CD4-positive, alpha-beta T cell treated with Interleukin-4 for 4 hours (primary cell): ENCODE results near the gene IKBKE.

ENCODE experiments used
- DNase-seq: peaks from one replicate; pipeline ENCODE4 v3.0.0-alpha.2; 2020

IKBKE gene

DNA sequence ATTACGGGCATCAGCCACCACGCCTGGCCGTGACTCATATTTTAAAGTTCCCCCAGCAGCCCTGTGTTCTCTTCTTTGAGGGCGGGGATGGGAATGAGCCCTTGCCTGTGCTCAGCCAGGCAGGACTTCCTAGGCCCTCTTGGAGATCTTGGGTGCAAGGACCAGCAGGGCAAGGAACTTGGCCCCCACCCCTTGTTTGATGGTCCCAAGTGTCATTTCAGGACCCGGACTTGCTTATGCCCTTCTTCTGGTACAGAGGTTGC, 46.4 kb downstream of the IKBKE start:
- no peak for DNase-seq

DNA sequence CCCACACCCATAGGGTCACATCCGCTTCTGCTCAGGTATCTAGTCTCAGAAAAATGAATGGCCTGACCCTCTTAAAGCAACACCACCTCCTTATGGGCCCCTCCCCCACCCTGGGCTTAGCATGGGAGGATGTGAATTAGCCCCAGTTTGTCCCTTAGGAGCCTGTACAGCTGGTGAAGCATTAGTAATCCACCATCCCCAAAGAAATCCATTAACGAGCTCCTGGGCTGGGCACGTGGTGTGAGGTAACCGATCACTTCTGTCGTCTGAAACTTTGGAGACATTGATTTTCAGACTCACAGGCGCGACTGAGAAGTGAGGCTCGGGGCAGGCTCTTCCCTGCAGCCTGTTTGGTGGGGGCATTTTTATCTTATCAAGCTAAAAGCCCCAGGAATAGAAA, 47.5 kb downstream of the IKBKE start:
- DNase-seq, result no peak

DNA sequence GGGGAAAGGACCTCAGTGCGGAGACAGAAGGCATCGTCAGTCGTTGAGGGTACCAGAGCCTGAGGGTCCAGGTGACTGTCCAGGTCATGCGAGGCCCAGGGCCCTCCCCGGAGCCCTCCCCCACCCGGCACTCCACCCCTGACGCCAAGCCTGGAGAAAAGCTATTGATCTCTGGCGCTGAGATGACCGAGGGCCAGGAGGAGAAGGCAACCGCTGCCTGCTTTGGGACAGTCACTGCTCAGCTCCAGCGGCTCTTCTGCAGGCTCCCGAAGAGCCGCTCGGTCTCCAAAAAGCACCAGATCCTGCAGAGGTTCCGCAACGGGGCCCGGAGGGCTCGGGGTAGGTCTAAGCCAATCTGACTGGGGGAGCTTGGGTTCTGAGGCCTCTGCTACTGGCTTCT, 47.9 kb downstream of the IKBKE start:
- no peak for DNase-seq

DNA sequence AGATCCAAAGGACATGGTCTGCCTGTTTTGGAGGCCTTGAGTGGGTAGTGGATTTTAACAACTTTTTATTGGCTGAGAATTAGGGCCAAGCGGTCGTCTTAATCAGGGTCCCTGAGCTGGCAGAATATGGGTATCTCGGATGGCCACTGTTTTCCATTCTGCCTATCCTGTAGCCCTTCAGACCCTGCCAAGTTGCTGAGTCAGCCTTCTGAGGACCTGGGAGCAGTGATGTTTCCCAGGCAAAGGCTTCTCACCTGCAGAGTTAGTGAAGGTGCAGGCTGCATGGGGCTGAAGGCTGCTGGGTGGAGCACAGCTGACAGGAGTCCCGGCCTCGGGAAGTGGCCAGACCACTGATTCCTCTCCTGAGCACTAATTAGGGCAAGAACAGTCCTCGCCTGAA, 48.5 kb downstream of the IKBKE start:
- DNase-seq, result no peak

DNA sequence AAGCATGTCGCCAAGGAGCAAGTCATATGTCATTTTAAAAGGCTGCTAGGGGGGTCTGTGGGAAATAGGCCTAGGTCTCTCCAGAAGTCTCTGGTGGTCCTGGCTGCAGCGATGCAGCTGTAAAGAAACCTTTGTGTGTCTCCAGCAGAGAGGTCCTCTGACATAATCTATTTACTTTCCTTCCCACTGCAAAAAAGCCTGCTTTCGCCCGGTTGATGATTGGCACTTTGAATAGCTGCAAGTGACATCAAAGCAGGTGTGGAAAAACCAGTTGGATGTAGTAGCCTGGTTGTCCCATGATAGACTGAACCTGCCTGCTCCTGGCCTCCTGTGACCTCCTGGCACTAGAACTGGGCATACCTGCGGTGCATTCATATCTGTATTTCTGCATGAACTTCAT, 50.9 kb downstream of the IKBKE start:
- no peak for DNase-seq

DNA sequence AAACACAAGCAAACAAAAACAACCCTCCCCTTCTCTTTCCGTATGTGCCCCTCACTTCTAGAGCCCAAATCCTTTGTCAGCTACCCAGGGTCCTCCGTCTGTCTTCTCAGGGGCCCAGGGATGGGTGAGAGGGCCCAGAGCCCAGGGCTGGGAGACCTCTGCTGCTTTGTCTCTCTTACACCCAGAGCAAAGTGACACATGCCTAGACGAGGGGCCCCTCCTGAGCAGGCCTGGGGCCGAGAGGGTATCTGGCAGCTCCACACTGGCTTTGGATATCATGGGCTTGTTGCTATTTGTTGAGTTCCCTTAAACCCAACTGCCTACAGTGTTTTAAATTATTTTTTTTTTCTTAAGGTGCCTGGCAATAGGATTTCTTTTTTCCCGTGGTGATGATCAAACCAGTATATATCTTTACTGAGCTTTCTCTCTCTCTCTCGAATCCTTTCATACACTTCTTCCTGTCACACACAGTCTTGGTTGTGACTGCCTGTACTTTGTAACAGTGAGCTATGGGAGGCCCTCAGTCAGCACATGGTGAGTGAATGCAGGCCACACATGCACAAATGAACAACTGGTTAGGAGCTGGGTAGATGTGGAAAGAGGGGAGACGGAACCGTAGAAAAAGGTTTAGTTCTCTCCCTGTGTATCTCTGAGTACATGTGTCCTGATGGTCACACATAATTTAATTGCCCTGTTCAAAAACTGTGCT, 51.6 kb downstream of the IKBKE start:
- DNase-seq, result no peak

DNA sequence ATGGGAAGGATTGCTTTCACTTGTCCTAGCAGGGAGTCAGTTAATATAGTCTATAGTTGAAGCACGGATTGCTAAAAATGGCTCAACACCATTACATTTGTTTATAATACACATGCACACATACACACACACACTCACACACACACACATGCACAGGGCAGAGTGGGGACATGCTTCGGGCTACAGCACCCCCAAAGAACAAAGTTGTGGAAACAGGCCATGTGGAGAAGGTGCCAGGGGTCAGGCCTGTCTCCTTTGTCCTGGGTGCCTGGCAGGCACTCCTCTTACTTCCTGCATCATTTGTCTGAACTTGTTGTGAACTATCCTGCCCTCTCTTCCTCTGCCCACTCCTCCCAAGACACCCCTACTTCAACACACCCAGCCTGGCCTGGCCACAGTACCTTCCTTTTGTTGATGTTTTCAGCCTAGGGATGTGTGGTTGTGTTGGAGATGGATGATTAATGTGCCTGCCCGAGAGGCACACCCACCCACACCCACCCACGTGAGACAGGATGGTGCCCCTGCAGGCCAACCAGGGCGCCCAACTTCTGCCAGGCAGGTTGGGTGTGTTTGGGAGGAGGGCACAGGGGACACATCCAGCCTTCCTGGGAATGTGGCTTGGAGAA, 54.6 kb downstream of the IKBKE start:
- DNase-seq, result no peak

DNA sequence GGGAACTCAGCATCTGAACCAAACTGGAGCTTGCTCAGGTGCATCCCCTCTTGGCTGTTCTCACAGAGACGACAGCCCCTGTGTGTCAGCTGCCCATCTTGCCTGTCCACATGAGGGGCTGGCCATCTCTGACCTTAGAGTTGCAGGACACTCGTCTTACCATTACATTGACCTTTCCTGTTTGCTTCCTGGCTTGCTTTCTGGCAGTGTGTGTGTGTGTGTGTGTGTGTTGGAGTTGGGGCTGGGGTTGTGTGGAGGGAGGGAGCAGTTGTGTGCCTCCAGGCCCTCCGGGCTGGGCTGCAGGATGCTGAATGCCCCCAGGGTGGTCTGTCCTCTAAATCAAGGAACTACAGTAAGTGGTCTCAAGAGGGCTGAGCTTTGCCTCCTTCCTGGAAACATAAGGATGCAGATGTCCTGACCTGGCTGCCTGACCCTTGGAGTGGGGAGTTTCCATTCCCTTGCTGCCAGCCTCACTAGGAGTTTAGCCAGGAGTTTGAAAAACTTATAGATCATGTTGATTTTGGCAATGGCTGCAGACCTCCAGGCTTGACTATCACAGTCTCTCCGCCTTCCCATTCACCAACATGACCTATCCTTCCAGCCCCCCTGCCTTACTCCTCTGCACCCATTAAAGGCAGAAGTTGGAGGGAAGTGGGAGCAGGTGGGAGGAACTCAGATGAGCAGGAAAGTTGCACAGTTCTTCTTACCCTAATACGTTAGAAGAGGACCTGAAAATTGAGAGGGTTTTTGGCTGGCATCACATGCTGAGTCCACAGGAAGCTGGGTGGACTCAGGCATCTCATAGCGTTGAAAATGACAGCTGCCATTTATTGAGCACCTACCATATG, 56.0 kb downstream of the IKBKE start:
- DNase-seq, result no peak

DNA sequence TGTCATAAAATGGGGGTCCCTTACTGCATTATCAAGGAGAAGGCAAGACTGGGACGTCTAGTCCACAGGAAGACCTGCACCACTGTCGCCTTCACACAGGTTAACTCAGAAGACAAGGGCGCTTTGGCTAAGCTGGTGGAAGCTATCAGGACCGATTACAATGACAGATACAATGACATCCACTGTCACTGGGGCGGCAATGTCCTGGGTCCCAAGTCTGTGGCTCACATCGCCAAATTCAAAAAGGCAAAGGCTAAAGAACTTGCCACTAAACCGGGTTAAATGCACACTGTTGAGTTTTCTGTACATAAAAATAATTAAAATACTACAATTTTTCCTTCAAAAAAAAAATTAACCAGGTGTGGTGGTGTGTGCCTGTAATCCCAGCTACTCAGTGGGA, 59.1 kb downstream of the IKBKE start:
- no peak for DNase-seq

DNA sequence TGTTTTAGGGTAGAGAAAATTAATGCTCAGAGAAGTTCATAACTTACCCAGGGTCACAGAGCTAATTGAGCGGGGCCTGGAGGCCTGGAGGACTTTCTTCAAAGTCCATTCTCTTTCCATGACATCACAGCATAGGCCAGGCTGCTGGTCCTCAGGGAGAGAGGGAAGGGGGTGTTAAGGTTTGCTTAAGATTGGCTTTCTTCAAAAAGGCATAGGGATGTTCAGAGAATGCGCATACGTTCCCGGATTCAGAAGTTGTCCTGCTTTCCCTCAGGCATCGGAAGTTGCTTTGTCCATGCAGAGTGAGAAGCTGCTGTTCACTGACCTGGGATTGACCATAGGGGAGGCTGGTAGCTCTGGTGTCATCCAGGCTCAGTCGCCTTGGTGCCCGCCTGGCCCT, 62.1 kb downstream of the IKBKE start:
- DNase-seq, result no peak

DNA sequence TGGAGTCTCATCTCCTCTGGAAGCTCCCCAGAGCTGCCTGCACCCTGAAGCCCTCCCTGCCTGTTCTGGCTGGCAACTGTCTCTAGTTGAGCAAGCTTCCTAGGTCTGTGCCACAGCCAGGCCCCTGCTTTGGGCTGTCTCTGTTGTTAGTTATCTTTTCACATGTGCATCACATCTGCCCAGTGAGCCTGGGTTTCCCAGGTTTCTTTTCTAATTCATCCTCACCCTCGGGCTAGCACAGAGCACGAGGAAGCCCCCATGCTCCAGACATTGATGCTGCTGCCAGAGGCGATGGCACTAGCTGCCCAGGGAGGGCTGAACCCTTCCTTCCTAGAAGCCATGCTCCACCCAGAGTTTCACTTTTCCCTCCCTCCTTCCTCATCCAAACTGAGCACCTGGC, 64.3 kb downstream of the IKBKE start:
- DNase-seq, result no peak

DNA sequence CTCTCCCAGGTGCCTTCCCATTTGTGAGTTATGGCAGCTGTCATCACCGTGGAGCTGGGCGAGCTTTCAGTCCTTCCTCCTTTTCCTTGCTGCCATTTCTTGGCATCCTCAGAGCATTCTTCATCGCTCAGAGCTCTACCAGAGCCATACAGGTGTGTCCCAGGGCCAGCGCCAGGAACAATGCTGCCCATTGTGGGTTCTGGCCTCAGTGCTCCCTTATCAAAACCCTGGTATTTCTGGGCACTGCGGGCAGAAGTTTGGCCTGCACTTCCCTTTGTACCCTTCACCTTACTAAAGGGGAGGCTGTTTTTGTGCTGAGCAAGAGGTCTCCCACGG, 65.5 kb downstream of the IKBKE start:
- DNase-seq, result no peak

DNA sequence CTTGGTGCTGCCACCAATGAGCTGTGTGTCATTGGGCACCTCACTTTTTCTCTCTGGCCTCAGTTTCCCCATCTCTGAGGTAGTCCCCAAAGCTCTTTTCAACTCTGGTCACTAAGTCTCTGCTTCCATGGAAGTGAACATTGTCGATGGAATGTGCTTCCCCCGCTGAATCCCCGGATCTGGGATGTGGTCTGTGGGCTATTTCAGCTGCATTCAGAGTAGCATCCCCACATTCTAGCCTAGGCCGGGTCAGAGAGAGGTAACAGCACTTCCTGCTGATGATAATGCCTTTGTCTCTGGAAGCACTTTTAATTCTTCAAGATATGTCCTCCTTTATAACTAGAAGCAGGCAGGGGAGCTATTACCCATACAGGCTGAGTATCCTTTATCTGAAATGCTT, 66.9 kb downstream of the IKBKE start:
- no peak for DNase-seq

DNA sequence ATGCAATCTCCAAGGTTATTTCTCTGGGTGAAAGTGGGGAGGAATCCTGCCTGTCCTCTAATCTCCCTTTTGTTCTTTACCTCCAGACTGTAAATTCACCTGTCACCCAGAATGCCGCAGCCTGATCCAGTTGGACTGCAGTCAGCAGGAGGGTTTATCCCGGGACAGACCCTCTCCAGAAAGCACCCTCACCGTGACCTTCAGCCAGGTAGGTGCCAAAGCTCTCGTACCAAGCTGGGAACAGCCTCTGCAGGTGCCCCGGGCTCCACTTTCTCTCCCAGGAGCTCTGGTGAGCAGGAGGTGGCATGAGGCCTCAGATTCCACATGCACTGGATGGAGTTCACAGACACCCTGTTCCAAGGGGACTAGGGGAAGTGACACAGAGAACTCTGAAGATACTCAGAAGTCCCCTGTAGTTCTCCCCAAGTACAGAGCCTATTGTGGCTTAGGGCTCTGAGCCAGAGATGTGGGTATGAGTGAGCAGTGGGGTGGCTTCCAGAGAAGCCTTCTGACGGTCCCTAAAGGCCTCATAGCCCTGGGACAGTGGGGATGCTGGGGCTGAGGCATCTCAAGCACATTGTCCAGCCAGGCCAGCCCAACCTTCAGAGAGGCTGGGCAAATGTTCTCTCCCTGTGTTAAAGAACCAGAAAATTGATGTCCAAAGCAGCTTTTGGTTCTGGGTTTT, 68.0 kb downstream of the IKBKE start:
- no peak for DNase-seq

DNA sequence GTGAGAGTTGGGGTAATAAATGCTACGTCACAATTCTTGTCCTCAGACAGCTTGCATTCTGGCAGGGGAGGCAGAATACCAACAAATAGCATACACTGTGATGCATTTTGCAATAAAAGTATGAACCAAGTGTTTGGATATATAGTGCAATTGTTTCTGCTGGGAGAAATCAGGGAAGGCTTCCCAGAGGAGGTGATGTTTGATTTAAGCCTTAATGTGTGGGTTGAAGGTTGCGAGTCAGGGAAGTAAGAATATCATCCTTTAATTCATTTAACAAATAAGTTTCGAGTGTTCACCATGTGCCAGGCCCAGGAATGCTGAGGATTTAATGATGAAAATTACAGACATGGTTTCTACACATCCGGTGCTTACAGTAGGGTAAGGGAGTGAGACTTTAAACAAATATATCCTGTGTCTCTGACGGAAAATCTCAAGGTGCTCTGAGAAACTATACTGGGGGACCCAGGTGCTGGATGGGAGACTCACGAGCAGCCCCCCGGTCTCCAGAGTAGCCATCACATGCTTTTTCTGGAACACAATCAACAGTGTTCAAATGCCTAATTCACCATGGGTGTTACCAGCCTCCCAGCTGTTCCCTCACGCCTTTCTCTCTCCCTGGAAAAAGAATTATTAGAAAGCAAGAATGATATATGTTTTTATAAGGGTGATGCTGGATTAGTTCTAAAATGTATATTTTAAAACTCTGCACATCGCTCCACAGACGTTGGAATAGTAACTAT, 68.8 kb downstream of the IKBKE start:
- DNase-seq, result no peak

DNA sequence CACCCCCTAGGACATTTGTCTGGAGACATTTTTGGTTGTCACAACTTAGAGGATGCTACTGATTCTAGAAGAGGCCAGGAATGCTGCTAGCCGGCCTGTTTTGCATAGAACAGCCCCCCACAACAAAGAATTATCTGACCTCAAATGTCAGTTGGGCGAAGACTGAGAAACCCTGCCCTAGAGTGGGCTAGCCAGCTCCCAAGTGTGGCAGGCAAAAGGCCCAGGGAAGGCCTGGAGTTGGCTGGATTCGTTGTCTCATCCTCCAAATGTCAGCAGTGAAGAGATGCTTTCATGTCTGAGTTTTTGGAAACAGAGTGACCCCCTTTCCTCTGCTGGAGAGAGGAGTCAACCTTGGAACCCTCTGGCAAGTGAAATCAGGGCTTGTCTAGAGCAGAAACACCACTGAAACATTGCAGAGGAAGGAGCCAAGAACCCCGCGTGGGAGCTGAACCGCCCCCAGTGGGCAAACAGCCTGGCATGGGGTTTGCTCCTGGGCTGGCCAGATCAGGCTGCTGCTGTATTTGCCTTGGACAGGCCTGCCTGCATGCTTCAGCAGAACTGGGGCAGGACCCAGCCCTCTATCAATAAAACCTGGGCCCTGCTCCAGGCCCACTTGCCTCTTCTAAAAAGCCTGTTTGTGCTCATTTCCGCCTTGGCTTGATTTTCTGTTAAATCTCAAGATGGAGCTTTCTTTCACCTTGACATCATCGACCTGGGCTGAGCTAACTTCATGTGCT, 69.9 kb downstream of the IKBKE start:
- DNase-seq, result no peak

DNA sequence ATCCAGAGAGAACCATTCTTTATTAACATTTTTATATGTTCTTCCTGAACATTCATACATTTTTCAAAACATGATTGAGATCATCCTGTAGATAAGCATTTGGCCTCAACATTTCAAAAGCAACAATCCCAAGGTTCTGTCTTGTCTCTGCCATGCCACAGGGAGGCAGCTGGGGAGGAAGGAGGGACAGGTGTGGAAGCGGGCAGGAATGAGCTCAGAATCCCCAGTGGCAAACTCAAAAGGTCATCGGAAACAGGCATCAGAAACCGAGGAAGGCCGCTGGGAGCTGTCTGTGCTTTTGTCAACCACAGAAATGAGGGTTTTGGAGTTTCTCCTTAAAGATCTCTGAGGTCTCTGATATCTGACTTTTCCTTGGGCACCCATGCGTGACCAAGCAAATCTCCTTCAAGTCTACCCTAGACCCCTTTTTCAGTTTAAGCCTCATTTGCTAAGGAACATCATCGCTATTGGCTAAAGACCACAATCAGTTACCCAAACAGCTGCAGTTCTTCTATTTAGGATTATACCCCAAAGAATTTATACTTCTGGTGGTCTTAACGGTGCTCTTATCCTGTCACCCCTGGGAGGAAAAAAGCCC, 71.1 kb downstream of the IKBKE start:
- no peak for DNase-seq

DNA sequence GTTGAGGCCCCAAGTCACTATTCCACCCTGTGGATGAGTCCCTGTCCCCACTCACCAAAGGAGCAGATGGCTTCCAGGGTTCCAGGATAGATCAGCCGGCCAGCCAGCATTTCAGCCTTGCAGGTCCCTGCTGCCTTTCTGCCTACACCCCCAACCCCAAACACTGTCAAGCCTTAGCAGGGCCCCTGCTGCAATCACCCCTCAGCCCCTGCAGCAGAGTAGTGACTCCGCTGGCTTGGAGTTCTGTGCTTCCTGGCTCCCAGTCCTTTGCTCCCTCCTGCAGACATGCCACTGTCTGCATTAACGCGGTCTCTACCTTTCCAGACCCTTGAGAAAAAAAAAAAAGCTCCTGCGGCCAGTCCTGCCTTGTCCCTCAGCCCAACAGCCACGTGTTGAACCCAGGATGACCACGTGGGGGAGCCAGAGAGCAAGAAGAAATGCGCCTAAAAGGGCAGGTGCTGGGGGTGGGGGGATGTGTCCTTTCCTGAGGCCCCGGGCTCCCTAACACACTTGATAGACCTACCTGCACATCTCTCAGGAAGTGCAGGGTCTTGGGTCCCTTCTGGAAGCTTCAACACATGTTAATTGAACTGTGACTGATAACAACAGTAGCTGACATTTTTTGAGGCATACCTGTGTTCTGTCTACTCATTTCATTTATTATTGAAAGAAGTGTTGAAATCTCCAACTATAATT, 74.4 kb downstream of the IKBKE start:
- DNase-seq, result peak; percentile 76

DNA sequence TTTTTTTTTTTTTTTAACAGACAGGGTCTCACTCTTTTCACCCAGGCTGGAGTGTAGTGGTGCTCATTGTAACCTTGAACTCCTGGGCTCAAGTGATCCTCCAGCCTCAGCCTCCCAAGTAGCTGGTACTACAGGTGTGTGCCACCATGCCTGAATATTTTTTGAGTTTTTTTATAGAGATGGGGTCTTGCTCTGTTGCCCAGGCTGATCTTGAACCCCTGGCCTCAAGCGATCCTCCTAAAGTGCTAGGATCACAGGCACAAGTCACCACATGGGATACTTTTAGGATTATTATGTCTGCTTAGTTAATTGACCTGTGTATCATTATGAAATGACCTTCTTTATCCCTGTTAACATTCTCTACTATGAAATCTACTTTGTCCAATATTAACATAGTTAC, 75.1 kb downstream of the IKBKE start:
- no peak for DNase-seq
